Stimulated activated CD4-positive, alpha-beta T cell treated with anti-CD3 and anti-CD28 coated beads, TNF-alpha, amount 100 ng/mL, for 1 hour (primary cell): Measurements from ENCODE around the gene TPSB2.
"Not testable (repeated sequence)": the region's sequence is repeated elsewhere in the genome, so short reads cannot be mapped to it uniquely, and the experiment has no call there.

Experiments
- DNase-seq, 3 donors: peaks; one replicate each; pipeline ENCODE4 v3.0.0-alpha.2; 2020; ENCODE audit warnings: low read depth in 3 of 3, low spot score in 1 of 3

Gene TPSB2

GRCh38 chr16:1230084-1230470, at the start of gene TPSB2:
Gene TPSB2 (minus strand): TSS chr16:1230184. CDS start chr16:1229951, 233 bp downstream.
- not testable (repeated sequence) for DNase-seq

GRCh38 chr16:1279081-1279944, 49.3 kb upstream of the TPSB2 start:
- DNase-seq = no peak

GRCh38 chr16:1278477-1278876, 48.5 kb upstream of the TPSB2 start:
- DNase-seq = no peak

GRCh38 chr16:1277617-1278282, 47.8 kb upstream of the TPSB2 start:
- no peak for DNase-seq

GRCh38 chr16:1277151-1277598, 47.2 kb upstream of the TPSB2 start:
- no peak for DNase-seq

- no peak for DNase-seq
Measured at GRCh38 chr16:1276580-1276878, 46.5 kb upstream of the TPSB2 start.

GRCh38 chr16:1275791-1276579, 46.0 kb upstream of the TPSB2 start:
- no peak for DNase-seq

GRCh38 chr16:1274767-1275166, 44.8 kb upstream of the TPSB2 start:
- no peak for DNase-seq

GRCh38 chr16:1273816-1274215, 43.8 kb upstream of the TPSB2 start:
- DNase-seq = no peak

GRCh38 chr16:1272453-1273198, 42.6 kb upstream of the TPSB2 start:
- DNase-seq = no peak

- not testable (repeated sequence) for DNase-seq
Measured at GRCh38 chr16:1271724-1272413, 41.9 kb upstream of the TPSB2 start.

- DNase-seq = no peak
Measured at GRCh38 chr16:1271380-1271723, 41.4 kb upstream of the TPSB2 start.

GRCh38 chr16:1269418-1269817, 39.4 kb upstream of the TPSB2 start:
- not testable (repeated sequence) for DNase-seq

- no peak for DNase-seq
Measured at GRCh38 chr16:1265826-1266225, 35.8 kb upstream of the TPSB2 start.

GRCh38 chr16:1265090-1265630, 35.2 kb upstream of the TPSB2 start:
- no peak for DNase-seq

- no peak for DNase-seq
Measured at GRCh38 chr16:1264345-1265089, 34.5 kb upstream of the TPSB2 start.

GRCh38 chr16:1263591-1264344, 33.8 kb upstream of the TPSB2 start:
- no peak for DNase-seq

GRCh38 chr16:1262846-1263221, 32.9 kb upstream of the TPSB2 start:
- DNase-seq = no peak
